Measurements from ENCODE around the gene MYADM. TPM values are rescaled to one million over a fixed set of nuclear protein-coding genes. Genes with fewer than 3 reads are reported as not detected.

MYADM gene
- polyA plus RNA-seq, 1 of the 3 experiments (the other 2 are of a cell fraction) = 38.7 TPM

- Histone ChIP-seq H3K4me1 (ENCODE audit: control insufficient read depth in 1 of 2, insufficient read depth in 2 of 2, low read depth in 1 of 2, low read length in 1 of 2) (no peaks in the 10 kb centered on the region), H2AFZ (ENCODE audit: low read depth) (no peak overlapping the region), H3K9me3 (no peaks in the 10 kb centered on the region), H3K27me3 (ENCODE audit: insufficient read depth) (no peaks in the 10 kb centered on the region), H3K4me2 (no peak overlapping the region), H3K9me2 (no peaks in the 10 kb centered on the region), H3K4me3 (ENCODE audit: low read depth in 2 of 2, low read length in 1 of 2) (no peak overlapping the region), H4K20me1 (ENCODE audit: insufficient read depth) (peaks cover 5% of the 10 kb centered on the region; the same call in 1 of the 2 replicates), H3K79me2 (ENCODE audit: insufficient read depth) (no peaks in the 10 kb centered on the region), H3F3A (replicated peaks; ENCODE audit: insufficient read depth) (peaks cover 3% of the 10 kb centered on the region), H3K27ac (ENCODE audit: low read depth in 2 of 2, low read length in 1 of 2) (no peak overlapping the region), H3K36me3 (replicated peaks in 1 of 2; ENCODE audit: control insufficient read depth in 1 of 2, insufficient read depth in 2 of 2, low read length in 1 of 2) (peaks cover 20 to 26% of the 10 kb centered on the region in 2 experiments), H3K9ac (no peak overlapping the region)
- POLR2A ChIA-PET = no interaction called here
- TF ChIP-seq EZH2phosphoT487 (IDR thresholded peaks at IDR 0.05; ENCODE audit: borderline replicate concordance, low read depth) = no peak
- no peak for TF ChIP-seq IRF3 (IDR thresholded peaks at IDR 0.05; ENCODE audit: low read depth, low read length)
- no peak for TF ChIP-seq SIN3A (IDR thresholded peaks at IDR 0.05; ENCODE audit: borderline replicate concordance, low read depth, low read length)
- no peak for TF ChIP-seq FOXM1 (IDR thresholded peaks at IDR 0.05; ENCODE audit: low read depth)
- no peak for TF ChIP-seq FOSL2 (IDR thresholded peaks at IDR 0.05; ENCODE audit: borderline replicate concordance, low read depth)
- no peak for TF ChIP-seq GABPA (IDR thresholded peaks at IDR 0.05; ENCODE audit: low read depth)
- TF ChIP-seq CHD2 (IDR thresholded peaks at IDR 0.05; ENCODE audit: low read length, partially characterized antibody) = no peak
- TF ChIP-seq USF2 (IDR thresholded peaks at IDR 0.05; ENCODE audit: borderline replicate concordance, low read depth, low read length) = no peak
- TF ChIP-seq RXRA (IDR thresholded peaks at IDR 0.05; ENCODE audit: borderline replicate concordance, low read depth) = no peak
- no peak for DNase-seq
- CTCF ChIA-PET = interaction anchor here (2.1 to 2.5 kb wide), 2 partner anchors 10 to 106 kb away, joined by 7 read pairs; no protein-coding TSS in a partner anchor
- 80% methylated on average over 7 of the region's 7 CpGs for WGBS (ENCODE audit: low lambda C conversion rate)
These were observed 49.7 kb downstream of the MYADM start for GRCh38 chr19:53917356-53917755.

Other genes starting within 250 kb of the MYADM start
- gene DPRX, start 235.9 kb upstream of the MYADM start, polyA plus RNA-seq (2012; rRNA removed) = not detected in 2 replicates
- gene NLRP12, start 43.6 kb upstream of the MYADM start, polyA plus RNA-seq (2012; rRNA removed) = 0.02 and 0.05 TPM in 2 replicates
- 0.08 and 0.26 TPM in 2 replicates for gene PRKCG, start 14.3 kb downstream of the MYADM start, polyA plus RNA-seq (2012; rRNA removed)
- 25.7 and 30.7 TPM in 2 replicates for gene CACNG7, start 41.4 kb downstream of the MYADM start, polyA plus RNA-seq (2012; rRNA removed)
- 1.1 and 1.3 TPM in 2 replicates for gene CACNG8, start 95.1 kb downstream of the MYADM start, polyA plus RNA-seq (2012; rRNA removed)
- gene CACNG6, start 123.8 kb downstream of the MYADM start, polyA plus RNA-seq (2012; rRNA removed) = 0.96 and 1.2 TPM in 2 replicates
- 0.10 and 0.24 TPM in 2 replicates for gene VSTM1, start 196.0 kb downstream of the MYADM start, polyA plus RNA-seq (2012; rRNA removed)
- gene TARM1, start 213.5 kb downstream of the MYADM start, polyA plus RNA-seq (2012; rRNA removed) = not detected in 2 replicates
- gene OSCAR, start 232.9 kb downstream of the MYADM start, polyA plus RNA-seq (2012; rRNA removed) = 0.97 and 1.2 TPM in 2 replicates
- 71.5 and 87.0 TPM in 2 replicates for gene NDUFA3, start 235.0 kb downstream of the MYADM start, polyA plus RNA-seq (2012; rRNA removed)
- 39.8 and 49.7 TPM in 2 replicates for gene TFPT, start 247.8 kb downstream of the MYADM start, polyA plus RNA-seq (2012; rRNA removed)
- gene PRPF31, start 247.9 kb downstream of the MYADM start, polyA plus RNA-seq (2012; rRNA removed) = 72.2 and 81.0 TPM in 2 replicates

Measured in SK-N-SH (cell line).